Fibroblast of peridontal ligament (primary cell): Measurements from ENCODE around the gene P2RY8.
"Not testable (repeated sequence)": the region's sequence is repeated elsewhere in the genome, so short reads cannot be mapped to it uniquely, and the experiment has no call there.

Source experiments
- DNase-seq: peaks from one replicate; pipeline ENCODE4 v3.0.0-alpha.2; 2010; ENCODE audit errors: extremely low read depth

P2RY8 gene

DNA sequence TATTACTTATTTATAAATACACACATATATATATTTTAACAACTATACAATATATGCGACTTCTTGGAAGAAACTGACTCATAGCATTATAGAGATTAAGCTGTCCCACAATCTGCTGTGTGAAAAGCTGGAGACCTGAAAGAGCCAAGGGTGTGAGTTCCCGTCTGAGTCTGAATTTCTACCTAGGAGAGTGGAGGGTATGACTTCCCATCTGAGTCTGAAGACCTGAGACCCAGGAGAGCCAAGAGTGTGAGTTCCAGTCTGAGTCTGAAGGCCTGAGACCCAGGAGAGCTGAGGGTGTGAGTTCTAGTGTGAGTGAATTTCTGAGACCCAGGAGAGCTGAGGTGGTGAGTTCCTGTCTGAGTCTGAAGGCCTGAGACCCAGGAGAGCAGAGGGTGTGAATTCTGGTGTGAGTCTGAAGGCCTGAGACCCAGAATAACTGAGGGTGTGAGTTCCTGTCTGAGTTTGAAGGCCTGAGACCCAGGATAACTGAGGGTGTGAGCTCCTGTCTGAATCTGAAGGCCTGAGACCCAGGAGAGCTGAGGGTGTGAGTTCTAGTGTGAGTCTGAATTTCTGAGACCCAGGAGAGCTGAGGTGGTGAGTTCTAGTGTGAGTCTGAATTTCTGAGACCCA is 8.9 kb upstream of the P2RY8 start:
- DNase-seq, result no peak

DNA sequence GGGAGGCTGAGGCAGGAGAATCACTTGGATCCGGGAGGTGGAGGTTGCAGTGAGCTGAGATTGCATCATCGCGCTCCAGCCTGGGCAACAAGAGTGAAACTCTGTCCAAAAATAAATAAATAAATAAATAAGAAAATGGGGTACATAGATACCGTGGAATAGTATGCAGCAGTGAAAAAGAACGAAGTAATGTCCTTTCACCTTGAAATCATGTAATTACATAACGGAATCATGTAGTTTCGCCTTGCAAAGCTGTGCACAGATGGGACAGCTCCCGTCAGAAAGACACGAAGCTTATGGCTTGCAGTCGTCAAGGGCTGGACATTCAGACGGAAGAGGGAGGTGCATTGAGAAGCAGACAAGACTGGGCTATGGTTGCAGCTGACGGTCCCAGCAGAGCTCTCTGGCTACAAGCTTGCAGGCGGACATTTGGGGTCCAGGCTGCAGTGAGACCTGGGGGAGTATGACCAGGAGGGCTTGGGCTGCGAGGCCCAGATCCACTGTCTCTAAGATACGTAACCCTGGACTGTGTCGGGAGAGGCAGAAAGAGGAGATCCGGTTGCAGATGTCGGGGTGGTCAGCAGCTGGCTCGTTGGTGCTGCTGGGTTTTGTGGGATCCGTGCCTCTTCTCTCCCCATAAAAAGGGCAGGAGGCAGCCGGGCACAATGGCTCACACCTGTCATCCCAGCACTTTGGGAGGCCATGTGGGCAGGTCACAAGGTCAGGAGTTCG is 6.2 kb upstream of the P2RY8 start:
- DNase-seq, result no peak

DNA sequence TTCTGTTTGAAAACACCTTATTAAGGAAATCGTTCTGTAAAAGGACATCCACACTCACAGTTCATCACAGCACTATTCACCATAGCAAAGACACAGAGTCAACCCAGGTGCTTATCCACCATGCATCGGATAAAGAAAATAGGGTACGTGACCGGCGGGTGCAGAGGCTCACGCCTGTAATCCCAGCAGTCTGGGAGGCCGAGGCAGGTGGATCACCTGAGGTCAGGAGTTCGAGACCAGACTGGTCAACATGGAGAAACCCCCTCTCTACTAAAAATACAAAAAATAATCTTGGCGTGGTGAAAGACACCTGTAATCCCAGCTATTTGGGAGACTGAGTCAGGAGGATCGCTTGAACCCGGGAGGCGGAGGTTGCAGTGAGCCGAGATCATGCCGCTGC is 2.2 kb upstream of the P2RY8 start:
- DNase-seq, result not testable (repeated sequence)

DNA sequence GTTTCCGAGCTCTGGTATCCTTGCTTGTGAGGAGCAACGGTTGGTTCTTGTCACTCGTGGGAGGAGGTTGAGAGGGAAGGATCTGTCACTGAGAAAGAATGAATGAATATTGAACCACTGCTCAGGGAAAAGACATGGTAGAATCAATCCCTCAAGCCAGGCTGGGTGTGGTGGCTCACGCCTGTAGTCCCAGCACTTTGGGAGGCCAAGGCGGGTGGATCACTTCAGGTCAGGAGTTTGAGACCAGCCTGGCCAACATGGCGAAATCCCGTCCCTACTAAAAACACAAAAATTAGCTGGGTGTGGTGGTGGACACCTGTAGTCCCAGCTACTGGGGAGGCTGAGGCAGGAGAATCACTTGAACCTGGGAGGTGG is 718 bp upstream of the P2RY8 start:
- DNase-seq, result not testable (repeated sequence)

DNA sequence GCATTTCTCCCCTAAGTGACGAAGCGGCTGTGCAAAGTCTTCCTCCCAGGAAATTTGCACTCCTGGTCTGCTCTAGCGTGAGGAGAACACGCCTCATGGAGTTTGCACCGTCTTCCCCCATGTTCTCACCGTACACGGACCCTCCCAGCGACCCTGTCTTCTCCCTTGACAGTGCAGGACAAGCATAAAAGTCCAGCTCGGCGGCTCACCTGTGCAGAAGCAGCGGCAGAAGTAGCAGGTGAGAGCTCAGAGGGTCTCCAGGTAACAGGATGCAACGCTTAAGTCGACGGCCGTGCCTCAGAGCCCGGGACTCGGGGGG is 314 bp downstream of the P2RY8 start:
- DNase-seq, result no peak

DNA sequence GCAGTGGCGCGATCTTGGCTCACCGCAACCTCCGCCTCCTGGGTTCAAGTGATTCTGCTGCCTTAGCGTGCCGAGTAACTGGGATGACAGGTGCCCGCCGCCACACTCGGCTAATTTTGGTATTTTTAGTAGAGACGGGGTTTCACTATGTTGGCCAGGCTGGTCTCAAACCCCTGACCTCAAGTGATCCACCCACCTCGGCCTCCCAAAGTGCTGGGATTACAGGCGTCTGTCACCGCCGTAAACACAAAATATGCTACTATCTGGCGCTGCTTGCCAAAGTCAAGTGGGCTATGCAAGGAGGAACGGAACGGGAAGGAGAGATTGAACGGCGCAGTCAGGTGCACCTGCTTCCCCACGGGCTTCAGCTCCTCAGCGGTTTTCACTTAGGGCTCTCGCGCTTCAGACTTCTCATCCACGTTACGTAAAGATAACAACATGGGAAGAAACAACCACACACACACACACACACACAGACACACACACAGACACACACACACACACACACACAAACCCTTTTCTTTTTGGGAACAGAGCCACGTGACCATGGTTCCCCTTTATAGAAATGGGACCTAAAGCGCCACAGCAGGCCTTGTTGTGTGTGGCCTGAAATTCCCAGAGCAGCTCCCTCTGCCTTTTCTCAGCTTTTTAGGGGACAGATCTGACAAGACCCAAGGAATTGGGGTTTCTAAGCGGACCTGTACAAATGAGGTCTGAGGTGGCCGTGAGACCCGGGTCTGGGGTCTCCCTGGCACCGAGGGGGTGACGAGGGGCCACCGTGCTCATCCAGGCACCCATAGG is 1.5 kb downstream of the P2RY8 start:
- DNase-seq, result no peak

DNA sequence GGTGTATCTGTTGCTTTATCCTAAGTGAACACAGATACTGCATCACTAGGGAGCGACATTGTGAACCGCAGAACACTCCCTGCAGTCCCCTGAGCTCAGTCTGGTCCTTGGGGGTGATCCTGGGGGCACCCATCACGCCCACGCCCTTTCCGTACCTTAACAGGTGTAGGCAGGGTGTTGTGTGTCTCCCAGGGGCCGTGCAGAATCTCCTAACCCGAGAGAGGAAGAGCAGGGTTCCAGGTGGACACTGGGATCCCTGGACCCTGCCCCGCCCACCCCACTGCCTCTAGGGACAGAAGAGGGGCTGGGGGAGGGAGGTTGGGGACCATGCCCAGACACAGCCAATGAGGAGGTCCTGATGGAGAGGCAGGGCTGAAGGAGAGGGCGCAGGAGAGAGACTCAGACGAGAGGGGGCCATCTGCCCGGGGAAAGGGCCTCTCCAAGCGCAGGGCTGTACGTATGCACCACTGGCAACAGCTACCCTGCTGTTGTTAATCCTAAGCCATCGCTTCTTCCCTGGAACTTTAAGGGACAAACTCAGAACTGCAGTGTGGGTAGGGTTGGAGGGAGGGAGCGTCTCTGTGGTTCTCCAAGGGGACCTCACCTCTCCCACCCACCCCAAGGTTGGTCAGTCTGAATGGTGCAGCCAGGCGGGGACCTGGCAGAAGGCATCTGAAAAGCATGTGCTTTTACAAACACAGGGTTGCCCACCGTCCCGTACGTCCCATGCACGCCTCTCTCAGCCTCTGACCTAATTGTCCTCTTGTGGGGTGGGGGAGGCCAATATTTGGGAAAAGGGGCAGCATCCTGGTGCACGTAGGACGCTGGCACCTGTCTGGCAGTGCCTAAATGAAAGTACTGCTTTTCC is 2.5 kb downstream of the P2RY8 start:
- no peak for DNase-seq

DNA sequence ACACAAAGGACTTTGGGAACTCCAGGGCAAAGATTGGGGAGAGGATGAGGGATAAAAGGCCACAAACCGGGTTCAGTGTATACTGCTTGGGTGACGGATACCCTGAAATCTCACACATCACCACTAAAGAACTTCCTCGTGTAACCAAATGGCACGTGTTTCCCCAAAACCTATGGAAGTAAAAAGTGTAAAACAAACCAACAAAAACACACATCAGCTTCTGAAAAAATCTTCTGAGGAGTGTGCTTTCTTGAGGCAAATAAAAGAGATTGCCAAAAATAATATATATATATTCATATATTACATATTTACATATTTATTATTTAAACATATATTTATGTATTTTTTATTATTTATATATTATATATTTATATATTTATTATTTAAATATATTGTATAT is 3.9 kb downstream of the P2RY8 start:
- no peak for DNase-seq

DNA sequence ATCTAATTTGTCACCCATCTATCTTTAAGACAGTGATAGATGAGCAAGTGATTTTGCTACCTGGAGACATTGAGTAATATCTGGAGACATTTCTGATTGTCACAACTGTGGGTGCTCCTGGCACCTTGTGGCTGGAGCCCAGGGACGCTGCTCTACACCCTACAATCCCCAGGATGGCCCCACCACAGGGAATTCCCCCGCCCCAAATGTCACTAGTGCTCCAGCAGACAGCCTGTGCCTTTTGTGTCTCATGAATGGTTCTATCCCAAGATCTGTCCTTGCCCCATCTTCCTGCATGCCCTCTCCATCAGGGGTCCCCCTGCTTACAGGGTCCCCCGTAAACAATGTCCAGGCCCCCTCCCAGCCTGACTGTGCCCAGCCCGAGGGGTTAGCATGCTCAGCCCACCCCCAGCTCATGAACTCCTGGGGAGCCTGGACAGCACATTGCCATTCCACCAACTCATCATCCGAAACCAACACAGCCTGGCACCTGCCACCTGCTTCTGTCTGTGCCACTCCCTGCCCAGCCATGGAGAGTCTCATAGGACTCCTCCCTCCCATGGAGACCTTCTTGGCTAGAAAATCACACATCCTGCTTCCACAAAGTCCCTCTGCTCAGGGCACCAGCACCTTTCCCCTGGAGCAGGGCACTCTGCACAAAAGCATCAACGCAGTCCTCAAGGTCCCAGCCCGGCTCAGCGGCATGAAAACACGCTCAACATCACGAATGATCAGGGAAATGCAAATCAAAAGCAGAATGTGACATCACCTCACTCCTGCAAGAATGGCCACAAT is 5.7 kb downstream of the P2RY8 start:
- DNase-seq, result no peak

DNA sequence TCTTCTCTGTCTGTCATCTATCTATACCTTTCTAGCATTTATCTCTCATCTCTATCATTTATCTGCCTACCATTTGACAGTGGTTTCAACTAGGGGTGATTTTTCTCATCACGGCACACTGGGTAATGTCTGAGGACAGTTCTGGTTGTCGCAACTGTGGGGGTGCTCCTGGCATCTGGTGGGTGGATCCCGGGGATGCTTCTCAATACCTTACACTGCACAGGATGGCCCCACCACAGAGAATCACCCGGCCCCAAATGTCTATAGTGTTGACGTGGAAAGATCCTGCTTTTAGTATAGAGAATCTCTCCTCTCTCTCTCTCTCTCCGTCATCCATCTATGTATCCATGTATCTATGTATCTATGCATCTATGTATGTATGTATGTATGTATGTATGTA is 7.2 kb downstream of the P2RY8 start:
- DNase-seq, result no peak

DNA sequence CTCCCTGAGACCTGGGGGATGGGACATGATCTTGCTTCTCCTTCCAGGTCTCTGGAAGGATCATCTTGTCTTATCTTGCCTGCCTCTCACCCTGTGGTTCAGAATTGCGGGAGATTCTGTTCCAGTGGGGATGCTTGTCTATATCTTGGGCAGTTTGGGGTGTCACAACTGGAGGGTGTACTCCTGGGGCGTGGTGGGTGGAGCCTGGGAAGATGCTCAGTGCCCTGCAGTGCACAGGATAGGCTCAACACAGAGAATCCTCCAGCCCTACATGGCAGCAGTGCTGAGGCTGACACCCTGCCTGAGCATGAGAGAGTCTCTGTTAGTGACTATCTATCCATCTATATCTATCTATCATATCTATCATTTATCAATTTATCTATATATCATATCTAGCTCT is 7.7 kb downstream of the P2RY8 start:
- DNase-seq, result no peak

DNA sequence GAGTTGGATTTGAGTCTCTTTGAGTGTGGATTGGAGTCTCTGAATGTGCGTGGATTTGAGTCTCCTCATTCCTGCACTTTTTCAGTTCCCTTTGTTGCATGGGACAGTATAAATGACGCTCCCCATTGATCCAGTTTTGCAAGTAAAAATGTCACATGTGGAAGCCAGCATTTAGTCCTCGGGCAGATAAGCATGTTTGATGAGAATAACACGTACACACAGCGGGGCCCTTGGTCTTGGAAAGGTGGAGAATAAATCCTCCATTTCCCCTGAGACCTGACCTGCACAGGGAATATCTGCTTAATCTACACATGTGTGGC is 8.1 kb downstream of the P2RY8 start:
- no peak for DNase-seq

DNA sequence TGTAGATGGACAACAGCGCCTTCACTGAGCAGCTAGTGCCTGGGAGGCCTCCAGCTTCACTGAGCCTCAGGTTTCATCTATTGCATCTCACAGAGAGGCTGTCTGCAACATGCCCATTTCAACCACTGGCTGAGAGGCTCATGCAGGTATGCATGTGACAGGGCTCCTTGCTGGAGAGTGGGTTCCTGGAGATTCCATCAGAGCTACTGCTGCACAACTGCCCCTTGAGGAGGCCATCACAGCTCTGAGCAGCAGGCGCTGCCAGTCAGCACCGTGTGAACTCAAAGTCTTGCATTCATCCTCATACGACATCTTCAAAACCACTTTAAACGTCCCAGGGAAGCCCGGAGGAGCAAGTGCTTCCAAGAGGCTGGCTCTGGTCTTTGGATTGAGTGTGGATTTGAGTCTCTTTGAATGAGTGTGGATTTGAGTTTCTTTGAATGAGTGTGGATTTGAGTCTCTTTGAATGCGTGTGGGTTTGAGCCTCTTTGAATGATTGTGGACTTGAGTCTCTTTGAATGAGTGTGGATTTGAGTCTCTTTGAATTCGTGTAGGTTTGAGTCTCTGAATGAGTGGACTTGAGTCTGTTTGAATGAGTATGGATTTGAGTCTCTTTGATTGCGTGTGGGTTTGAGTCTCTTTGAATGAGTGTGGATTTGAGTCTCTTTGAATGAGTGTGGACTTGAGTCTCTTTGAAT is 8.7 kb downstream of the P2RY8 start:
- DNase-seq, result no peak

DNA sequence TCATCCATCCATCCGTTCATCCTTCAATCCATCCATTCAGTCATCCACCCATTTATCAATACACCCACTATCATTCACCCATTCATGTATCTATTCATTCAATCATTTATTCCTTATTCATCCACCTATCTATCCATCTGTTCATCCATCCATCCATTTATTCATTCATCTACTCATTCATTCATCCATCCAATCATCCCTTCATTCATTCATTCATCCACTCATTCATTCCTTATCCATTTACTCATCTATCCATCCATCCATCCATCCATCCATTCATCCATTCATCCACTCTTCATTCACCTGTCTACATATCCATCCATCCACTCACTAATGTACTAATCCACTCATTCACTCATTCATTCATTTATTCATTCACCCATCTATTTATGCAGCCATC is 9.5 kb downstream of the P2RY8 start:
- no peak for DNase-seq

DNA sequence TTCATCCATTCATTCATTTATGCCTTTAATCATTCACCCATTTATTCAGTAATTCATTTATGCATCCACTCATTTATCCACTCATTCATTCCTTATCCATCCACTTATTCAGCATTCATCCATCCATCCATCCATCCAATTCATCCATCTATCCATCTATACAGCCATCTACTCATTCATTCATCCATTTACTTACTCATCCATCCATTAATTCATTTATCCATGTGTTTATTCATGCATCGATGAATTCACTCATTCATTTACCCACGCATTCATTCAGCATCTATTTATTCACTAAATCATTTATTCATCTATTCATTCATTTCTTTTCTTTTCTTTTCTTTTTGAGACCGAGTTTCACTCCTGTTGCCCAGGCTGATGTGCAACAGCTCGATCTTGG is 10.4 kb downstream of the P2RY8 start:
- DNase-seq, result no peak

DNA sequence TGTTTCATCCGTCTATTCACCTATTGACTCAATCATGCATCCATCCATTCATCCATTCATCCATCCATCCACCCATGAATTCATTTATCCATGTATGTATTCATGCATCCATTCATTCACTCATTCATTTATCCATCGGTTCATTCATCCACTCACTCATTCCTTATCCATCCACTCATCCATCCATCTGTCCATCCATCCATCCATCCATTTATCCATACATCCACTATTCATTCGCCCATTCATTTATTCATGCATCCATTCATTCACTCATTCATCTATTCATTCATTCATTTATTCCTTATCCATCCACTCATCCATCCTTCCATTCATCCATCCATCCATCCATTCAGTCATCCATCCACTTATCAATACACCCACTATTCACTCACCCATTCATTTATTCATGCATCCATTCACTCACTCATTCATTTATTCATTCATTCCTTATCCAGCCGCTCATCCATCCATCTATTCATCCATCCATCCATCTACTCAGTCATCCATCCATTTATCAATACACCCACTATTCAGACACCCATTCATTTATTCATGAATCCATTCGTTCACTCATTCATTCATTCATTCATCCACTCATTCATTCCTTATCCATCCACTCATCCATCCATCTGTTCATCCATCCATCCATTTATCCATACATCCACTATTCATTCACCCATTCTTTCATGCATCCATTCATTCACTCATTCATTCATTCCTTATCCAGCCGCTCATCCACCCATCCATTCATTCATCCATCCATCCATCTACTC is 11.2 kb downstream of the P2RY8 start:
- DNase-seq, result no peak

DNA sequence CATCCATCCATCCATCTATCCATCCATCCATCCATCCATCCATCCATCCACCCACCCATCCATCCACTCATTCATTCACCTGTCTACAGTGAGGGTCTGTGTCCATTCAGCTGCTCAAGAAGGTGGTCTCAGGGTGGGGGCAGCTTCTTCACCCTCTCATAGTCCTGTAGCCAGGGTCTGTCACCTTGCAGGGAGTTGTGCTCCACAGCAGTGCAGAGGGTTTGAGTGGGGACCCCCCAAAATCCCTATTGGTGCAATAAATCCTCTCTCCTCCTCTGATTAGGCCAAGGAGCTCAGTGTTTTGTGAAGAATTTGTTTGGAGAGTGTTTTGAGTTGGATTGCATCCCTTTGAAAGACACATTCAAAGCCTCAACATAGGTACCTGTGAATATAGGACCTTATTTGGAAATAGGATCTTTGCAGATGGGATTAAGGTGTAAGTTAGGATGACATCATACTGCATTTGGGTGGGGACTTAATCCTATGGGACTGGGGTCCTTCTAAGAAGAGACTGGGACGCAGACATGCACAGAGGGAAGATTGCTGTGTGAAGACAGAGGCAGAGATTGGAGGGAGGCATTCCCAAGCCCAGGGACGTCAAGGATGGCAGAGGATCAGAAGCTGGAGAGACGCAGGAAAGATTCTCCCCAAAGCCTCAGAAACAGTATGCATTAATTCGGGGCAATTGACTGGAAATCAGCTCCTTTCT is 12.0 kb downstream of the P2RY8 start:
- no peak for DNase-seq

DNA sequence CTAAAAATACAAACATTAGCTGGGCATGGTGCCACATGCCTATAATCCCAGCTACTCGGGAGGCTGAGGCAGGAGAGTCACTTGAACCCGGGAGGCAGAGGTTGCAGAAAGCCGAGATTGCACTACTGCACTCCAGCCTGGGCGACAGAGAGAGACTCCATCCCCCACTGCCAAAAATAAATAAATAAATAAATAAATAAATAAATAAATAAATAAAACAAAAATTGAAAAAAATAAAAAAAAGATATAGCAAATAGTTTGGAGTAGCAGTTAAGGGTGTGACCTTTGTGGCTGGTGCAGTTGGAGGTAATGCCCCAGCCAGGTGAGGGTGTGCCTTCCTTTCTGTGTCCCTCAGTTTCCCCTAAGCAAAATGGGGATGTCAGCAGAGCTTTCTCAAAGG is 14.1 kb downstream of the P2RY8 start:
- DNase-seq, result not testable (repeated sequence)

DNA sequence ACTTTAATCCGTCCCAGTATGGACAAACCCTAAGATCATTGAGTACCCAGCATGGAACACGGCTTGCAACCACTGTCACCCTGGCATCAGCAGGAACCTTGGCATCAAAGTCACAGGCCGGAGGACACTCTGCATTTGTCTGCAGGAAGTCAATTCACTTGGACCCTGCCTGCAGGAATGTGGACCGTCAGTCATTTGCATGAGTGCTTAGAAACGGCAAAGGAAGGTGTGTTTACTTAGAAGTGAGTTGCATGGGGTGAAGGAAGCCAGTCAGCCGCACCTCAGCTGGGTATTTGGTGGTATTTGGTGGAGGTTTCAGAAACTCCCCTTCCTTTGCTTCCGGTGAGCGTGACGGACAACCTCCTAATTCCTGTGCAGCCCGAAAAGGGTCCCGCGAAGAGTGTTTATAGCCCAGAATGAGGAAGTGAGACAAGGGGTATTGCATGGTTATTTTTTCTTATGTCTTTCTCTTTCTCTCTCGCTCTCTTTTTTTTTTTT is 15.5 kb downstream of the P2RY8 start:
- no peak for DNase-seq
